Measurements from ENCODE around the gene HCN2. TPM values are rescaled to one million over a fixed set of nuclear protein-coding genes. Genes with fewer than 3 reads are reported as not detected.

HCN2 gene
- total RNA-seq, 4 donors from 2014 or later, result 0.12 to 0.27 (median 0.21) TPM

GRCh38 chr19:616747-617526 is 27.3 kb downstream of the HCN2 start:
- peaks cover 29% of the 10 kb centered on the region for H3K27me3 ChIP-seq
- 95 to 100% methylated on average over 1 to 14 of the region's 58 CpGs for WGBS, 2 donors (ENCODE audit: low coverage in 1 of 2)
- no peak for ATAC-seq
- TF ChIP-seq, protein P1, sequence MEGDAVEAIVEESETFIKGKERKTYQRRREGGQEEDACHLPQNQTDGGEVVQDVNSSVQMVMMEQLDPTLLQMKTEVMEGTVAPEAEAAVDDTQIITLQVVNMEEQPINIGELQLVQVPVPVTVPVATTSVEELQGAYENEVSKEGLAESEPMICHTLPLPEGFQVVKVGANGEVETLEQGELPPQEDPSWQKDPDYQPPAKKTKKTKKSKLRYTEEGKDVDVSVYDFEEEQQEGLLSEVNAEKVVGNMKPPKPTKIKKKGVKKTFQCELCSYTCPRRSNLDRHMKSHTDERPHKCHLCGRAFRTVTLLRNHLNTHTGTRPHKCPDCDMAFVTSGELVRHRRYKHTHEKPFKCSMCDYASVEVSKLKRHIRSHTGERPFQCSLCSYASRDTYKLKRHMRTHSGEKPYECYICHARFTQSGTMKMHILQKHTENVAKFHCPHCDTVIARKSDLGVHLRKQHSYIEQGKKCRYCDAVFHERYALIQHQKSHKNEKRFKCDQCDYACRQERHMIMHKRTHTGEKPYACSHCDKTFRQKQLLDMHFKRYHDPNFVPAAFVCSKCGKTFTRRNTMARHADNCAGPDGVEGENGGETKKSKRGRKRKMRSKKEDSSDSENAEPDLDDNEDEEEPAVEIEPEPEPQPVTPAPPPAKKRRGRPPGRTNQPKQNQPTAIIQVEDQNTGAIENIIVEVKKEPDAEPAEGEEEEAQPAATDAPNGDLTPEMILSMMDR (IDR thresholded peaks at IDR 0.05), result no peak
- TF ChIP-seq POLR2A (IDR thresholded peaks at IDR 0.05) (no peak), POLR2AphosphoS5 (IDR thresholded peaks at IDR 0.05) (no peak), EP300 (IDR thresholded peaks at IDR 0.05) (no peak)
- H3K4me1 ChIP-seq, result peaks cover 0 to 12% (median 0%) of the 10 kb centered on the region in 3 donors
- peaks cover 0 to 54% of the 10 kb centered on the region in 2 donors for H3K36me3 ChIP-seq
- H3K4me3 ChIP-seq, result no peak overlapping the region
- no peaks in the 10 kb centered on the region for H3K9me3 ChIP-seq
- H3K27ac ChIP-seq, result no peak overlapping the region

- no peak for ATAC-seq
- TF ChIP-seq POLR2AphosphoS5 (IDR thresholded peaks at IDR 0.05) (no peak), EP300 (IDR thresholded peaks at IDR 0.05) (no peak)
- Histone ChIP-seq H3K36me3 (peaks cover 0 to 61% of the 10 kb centered on the region in 2 donors), H3K27ac (no peak overlapping the region), H3K9me3 (no peaks in the 10 kb centered on the region), H3K27me3 (peaks cover 29% of the 10 kb centered on the region), H3K4me1 (peaks cover 0 to 12% (median 0%) of the 10 kb centered on the region in 3 donors), H3K4me3 (no peak overlapping the region)
- WGBS, 2 donors (ENCODE audit: low coverage in 1 of 2), result no CpG with 5 or more reads among the region's 29 CpGs
Observed at GRCh38 chr19:617551-618246, 28.0 kb downstream of the HCN2 start.

GRCh38 chr19:618247-618619 is 28.6 kb downstream of the HCN2 start:
- H3K4me3 ChIP-seq, result no peak overlapping the region
- no CpG with 5 or more reads among the region's 19 CpGs for WGBS, 2 donors (ENCODE audit: low coverage in 1 of 2)
- no peak for ATAC-seq
- H3K27ac ChIP-seq, result no peak overlapping the region
- peaks cover 0 to 12% (median 0%) of the 10 kb centered on the region in 3 donors for H3K4me1 ChIP-seq
- H3K36me3 ChIP-seq, result peaks cover 0 to 67% of the 10 kb centered on the region in 2 donors
- TF ChIP-seq POLR2AphosphoS5 (IDR thresholded peaks at IDR 0.05) (no peak), EP300 (IDR thresholded peaks at IDR 0.05) (no peak), POLR2A (IDR thresholded peaks at IDR 0.05) (no peak)
- TF ChIP-seq, protein P1 (IDR thresholded peaks at IDR 0.05), result no peak
- no peaks in the 10 kb centered on the region for H3K9me3 ChIP-seq
- peaks cover 29% of the 10 kb centered on the region for H3K27me3 ChIP-seq

- no peak for ATAC-seq
- H3K9me3 ChIP-seq, result no peaks in the 10 kb centered on the region
- no CpG with 5 or more reads among the region's 27 CpGs for WGBS, 2 donors (ENCODE audit: low coverage in 1 of 2)
- peaks cover 0 to 72% of the 10 kb centered on the region in 2 donors for H3K36me3 ChIP-seq
- H3K4me3 ChIP-seq, result no peak overlapping the region
- H3K27ac ChIP-seq, result no peak overlapping the region
- no peak for TF ChIP-seq POLR2A (IDR thresholded peaks at IDR 0.05)
- TF ChIP-seq, protein P1 (IDR thresholded peaks at IDR 0.05), result no peak
- TF ChIP-seq POLR2AphosphoS5 (IDR thresholded peaks at IDR 0.05), result no peak
- TF ChIP-seq EP300 (IDR thresholded peaks at IDR 0.05), result no peak
- H3K27me3 ChIP-seq, result peaks cover 29% of the 10 kb centered on the region
- peaks cover 0 to 12% (median 0%) of the 10 kb centered on the region in 3 donors for H3K4me1 ChIP-seq
Observed at GRCh38 chr19:618674-619285, 29.1 kb downstream of the HCN2 start.

- 93% methylated on average over 5 of the region's 47 CpGs; no CpG with 5 or more reads in 1 of the 2 donors for WGBS, 2 donors (ENCODE audit: low coverage in 1 of 2)
- Histone ChIP-seq H3K4me1 (peaks cover 0 to 12% (median 0%) of the 10 kb centered on the region in 3 donors), H3K36me3 (peaks cover 0 to 79% of the 10 kb centered on the region in 2 donors), H3K27ac (no peak overlapping the region), H3K27me3 (peaks cover 25% of the 10 kb centered on the region), H3K4me3 (no peak overlapping the region), H3K9me3 (no peaks in the 10 kb centered on the region)
- TF ChIP-seq POLR2A (IDR thresholded peaks at IDR 0.05), result no peak
- TF ChIP-seq EP300 (IDR thresholded peaks at IDR 0.05), result no peak
- TF ChIP-seq, protein P1 (IDR thresholded peaks at IDR 0.05), result no peak
- no peak for TF ChIP-seq POLR2AphosphoS5 (IDR thresholded peaks at IDR 0.05)
- ATAC-seq, result no peak
Observed at GRCh38 chr19:619286-620002, 29.8 kb downstream of the HCN2 start.
